Measurements from ENCODE around the gene SLC35C1.

- TF ChIP-seq CTCF (IDR thresholded peaks at IDR 0.05) (no peak), ELF4 (CRISPR knock-in tag; IDR thresholded peaks at IDR 0.05; ENCODE audit: low read depth) (no peak)
These were observed 51.1 kb downstream of the SLC35C1 start for GRCh38 chr11:45856044-45856468.

All from WTC11 (cell line).